ENCODE results near the gene GSTA5.
"Not testable (repeated sequence)": the region's sequence is repeated elsewhere in the genome, so short reads cannot be mapped to it uniquely, and the experiment has no call there.

Gene GSTA5

GRCh38 chr6:52794366-52794765, 46.2 kb downstream of the GSTA5 start:
- not testable (repeated sequence) for DNase-seq (ENCODE audit: low read depth in 2 of 2, low spot score in 1 of 2)

GRCh38 chr6:52790861-52791260, 49.8 kb downstream of the GSTA5 start:
- no peak for DNase-seq (ENCODE audit: low read depth in 2 of 2, low spot score in 1 of 2)

- DNase-seq (ENCODE audit: low read depth in 2 of 2, low spot score in 1 of 2): not testable (repeated sequence)
Measured at GRCh38 chr6:52789658-52790057, 51.0 kb downstream of the GSTA5 start.

GRCh38 chr6:52788478-52788877, 52.1 kb downstream of the GSTA5 start:
- DNase-seq (ENCODE audit: low read depth in 2 of 2, low spot score in 1 of 2): no peak

- no peak for DNase-seq (ENCODE audit: low read depth in 2 of 2, low spot score in 1 of 2)
Measured at GRCh38 chr6:52787917-52788316, 52.7 kb downstream of the GSTA5 start.

GRCh38 chr6:52786249-52786956, 54.2 kb downstream of the GSTA5 start:
- no peak for DNase-seq (ENCODE audit: low read depth in 2 of 2, low spot score in 1 of 2)

GRCh38 chr6:52782696-52783274, 57.8 kb downstream of the GSTA5 start:
- not testable (repeated sequence) for DNase-seq (ENCODE audit: low read depth in 2 of 2, low spot score in 1 of 2)

- DNase-seq (ENCODE audit: low read depth in 2 of 2, low spot score in 1 of 2): not testable (repeated sequence)
Measured at GRCh38 chr6:52782209-52782608, 58.4 kb downstream of the GSTA5 start.
